GM23248 (cell line): ENCODE data around the gene WBP2NL. TPM values are rescaled to one million over a fixed set of nuclear protein-coding genes. Genes with fewer than 3 reads are reported as not detected.

Experiments
- DNase-seq: peaks from one replicate; pipeline ENCODE4 v3.0.0-alpha.2; 2015
- H2AFZ ChIP-seq: fragments of 200-600 bp; sonication (generic); 2 replicates; pipeline ENCODE4 v1.6.1; 2016; ENCODE audit warnings: antibody characterized with exemption
- H3F3A ChIP-seq: fragments of 200-600 bp; sonication (generic); 2 replicates; pipeline ENCODE4 v1.6.1; 2016; ENCODE audit warnings: mild to moderate bottlenecking, antibody characterized with exemption, mixed run types; ENCODE audit not compliant: insufficient read depth
- H3K27ac ChIP-seq: fragments of 200-600 bp; sonication (generic); 2 replicates; pipeline ENCODE4 v1.5.1; 2016; ENCODE audit warnings: mild to moderate bottlenecking
- H3K27me3 ChIP-seq: fragments of 200-600 bp; sonication (generic); replicated peaks from 2 replicates; pipeline ENCODE4 v1.6.1; 2016; ENCODE audit warnings: mild to moderate bottlenecking; ENCODE audit not compliant: insufficient read depth
- H3K36me3 ChIP-seq: fragments of 200-600 bp; sonication (generic); 2 replicates; pipeline ENCODE4 v1.6.1; 2016; ENCODE audit warnings: low read depth, mild to moderate bottlenecking
- H3K4me1 ChIP-seq: fragments of 200-600 bp; sonication (generic); 2 replicates; pipeline ENCODE4 v1.6.1; 2016; ENCODE audit warnings: mild to moderate bottlenecking; ENCODE audit not compliant: insufficient read depth
- H3K4me2 ChIP-seq: fragments of 200-600 bp; sonication (generic); one replicate; pipeline ENCODE4 v1.6.1; 2016; ENCODE audit warnings: mild to moderate bottlenecking; ENCODE audit not compliant: unreplicated experiment
- H3K4me3 ChIP-seq: fragments of 200-600 bp; sonication (generic); 2 replicates; pipeline ENCODE4 v1.5.1; 2016; ENCODE audit warnings: mild to moderate bottlenecking
- H3K79me2 ChIP-seq: fragments of 200-600 bp; sonication (generic); 2 replicates; pipeline ENCODE4 v1.6.1; 2016; ENCODE audit warnings: mild to moderate bottlenecking; ENCODE audit not compliant: insufficient read depth
- H3K9ac ChIP-seq: fragments of 200-600 bp; sonication (generic); 2 replicates; pipeline ENCODE4 v1.6.1; 2016; ENCODE audit warnings: mild to moderate bottlenecking
- H3K9me2 ChIP-seq: fragments of 200-600 bp; sonication (generic); 2 replicates; pipeline ENCODE4 v1.6.1; 2016; ENCODE audit warnings: mixed run types, mild to moderate bottlenecking, moderate library complexity; ENCODE audit not compliant: insufficient read depth
- H3K9me3 ChIP-seq: fragments of 200-600 bp; sonication (generic); one replicate; pipeline ENCODE4 v1.6.1; 2017; ENCODE audit warnings: low read depth
- H4K20me1 ChIP-seq: fragments of 200-600 bp; sonication (generic); 2 replicates; pipeline ENCODE4 v1.6.0; 2016; ENCODE audit not compliant: insufficient read depth
- EZH2 ChIP-seq: fragments of 200-600 bp; sonication (generic); IDR thresholded peaks from 2 replicates; pipeline ENCODE4 v1.6.1; 2018; ENCODE audit warnings: antibody characterized with exemption, mild to moderate bottlenecking; ENCODE audit not compliant: insufficient read depth, poor library complexity, severe bottlenecking
- EZH2phosphoT487 ChIP-seq: fragments of 200-600 bp; sonication (generic); IDR thresholded peaks from 2 replicates; pipeline ENCODE4 v1.6.1; 2018; ENCODE audit warnings: antibody characterized with exemption, moderate library complexity, mild to moderate bottlenecking, low read depth; ENCODE audit not compliant: insufficient read depth
- WGBS, 2 experiments: methylation state at CpG; one replicate each; pipeline ENCODE4 v1.1.6; 2015 to 2017; ENCODE audit warnings: low lambda C conversion rate in 2 of 2, low coverage in 1 of 2; ENCODE audit errors: missing lambda C conversion rate in 2 of 2; 5-methylcytosine and 5-hydroxymethylcytosine counted together
- in situ Hi-C: fragments of 300-500 bp; cut with MboI; formaldehyde crosslinking; loops from 2 replicates; pipeline ENCODE4 v1.15.0; 2020
- polyA plus RNA-seq: library from polyadenylated mRNA; unstranded; fragments of >200 nt; fragmentation: Nextera tagmentation; extraction: Ambion mirVana; gene quantifications from 2 replicates; pipeline ENCODE4 v1.2.1, GENCODE V29; 2016
- total RNA-seq: library from RNA; depleted of rRNA; stranded (reverse); fragments of >200 nt; shearing (Covaris generic); gene quantifications from 2 replicates; pipeline ENCODE4 v1.2.3, GENCODE V29; 2014

The WBP2NL gene
- total and polyA plus RNA-seq, 2 experiments from 2014 or later = 0.14 to 0.43 TPM

DNA sequence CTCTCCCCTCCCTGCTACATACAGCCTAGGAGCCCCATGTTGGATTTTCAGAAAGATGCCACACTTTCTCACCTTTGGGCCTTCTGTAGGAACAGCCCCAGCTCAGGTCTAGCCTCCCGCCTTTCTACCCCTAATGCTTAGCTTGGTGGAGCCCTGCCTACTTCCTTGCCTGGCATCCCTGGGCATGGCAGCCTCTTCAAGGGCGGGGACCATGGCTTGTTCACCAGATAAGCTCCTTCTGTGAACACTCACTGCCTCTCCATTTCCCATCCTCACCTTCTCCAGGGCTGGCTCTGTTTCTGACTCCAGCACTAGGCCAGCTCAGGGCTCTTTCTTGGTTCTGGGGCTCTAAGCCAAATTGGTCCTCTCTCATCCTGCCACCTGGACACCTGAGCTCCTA lies 28.0 kb upstream of the WBP2NL start:
- H3F3A ChIP-seq = peaks cover 4% of the 10 kb centered on the region; the same call in 1 of the 2 replicates
- H3K79me2 ChIP-seq = no peaks in the 10 kb centered on the region
- no peaks in the 10 kb centered on the region for H4K20me1 ChIP-seq
- DNase-seq = no peak
- H3K9ac ChIP-seq = no peak overlapping the region
- peaks cover 19% of the 10 kb centered on the region for H3K27me3 ChIP-seq
- H3K9me2 ChIP-seq = no peaks in the 10 kb centered on the region
- TF ChIP-seq EZH2phosphoT487 = no peak
- no peak for TF ChIP-seq EZH2
- H2AFZ ChIP-seq = no peak overlapping the region
- H3K9me3 ChIP-seq = no peaks in the 10 kb centered on the region
- no peak overlapping the region for H3K4me2 ChIP-seq
- no peak overlapping the region for H3K4me3 ChIP-seq
- no peaks in the 10 kb centered on the region for H3K36me3 ChIP-seq
- no peak overlapping the region for H3K27ac ChIP-seq
- no peaks in the 10 kb centered on the region for H3K4me1 ChIP-seq
- 45 to 56% methylated on average over 2 of the region's 2 CpGs for WGBS, 2 experiments
- in situ Hi-C loops = no loop called here

DNA sequence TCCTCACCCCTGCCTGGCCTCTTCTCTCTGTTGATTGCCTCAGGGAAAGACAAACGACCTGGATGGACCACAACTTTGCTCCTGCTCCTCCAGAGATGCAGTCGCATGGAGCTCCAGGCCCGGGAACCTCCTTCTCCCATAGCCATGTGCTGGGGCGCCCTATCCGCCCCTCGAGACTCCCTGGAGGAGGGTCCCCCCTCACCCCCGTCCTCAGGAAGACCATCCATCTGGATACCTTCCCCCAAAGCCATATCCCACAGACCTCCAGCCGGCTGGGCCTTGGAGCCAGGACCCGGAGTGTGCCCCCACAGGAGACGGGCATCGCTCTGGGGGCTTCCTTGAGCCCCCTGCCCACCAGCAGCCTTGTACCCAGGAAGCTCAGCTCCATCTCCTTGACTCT lies 27.2 kb upstream of the WBP2NL start:
- in situ Hi-C loops = no loop called here
- peaks cover 4% of the 10 kb centered on the region; the same call in 1 of the 2 replicates for H3F3A ChIP-seq

DNA sequence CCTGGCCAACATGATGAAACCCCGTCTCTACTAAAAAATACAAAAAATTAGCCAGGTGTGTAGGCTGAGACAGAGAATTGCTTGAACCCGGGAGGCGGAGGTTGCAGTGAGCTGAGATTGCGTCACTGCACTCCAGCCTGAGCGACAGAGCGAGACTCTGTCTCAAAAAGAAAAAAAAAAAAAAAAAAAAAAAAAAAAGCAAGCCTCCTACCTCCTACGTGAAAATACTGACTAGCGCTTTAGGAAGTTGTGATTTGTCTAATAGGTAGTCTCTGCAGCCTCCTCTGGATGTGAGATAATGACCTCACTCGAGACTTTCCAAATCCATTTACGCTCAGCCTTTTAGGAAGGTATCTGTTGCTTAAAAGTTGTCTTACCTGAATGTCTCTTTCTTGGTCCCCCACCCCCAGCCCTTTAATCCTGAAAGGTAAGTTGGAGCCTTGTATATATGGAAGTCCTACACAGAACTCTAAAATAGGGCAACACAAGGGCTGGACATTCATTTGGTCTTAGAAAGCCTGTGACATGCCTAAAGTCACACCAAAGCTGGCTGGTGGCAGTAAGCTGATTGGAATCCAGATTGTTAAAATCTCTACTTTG lies 23.8 kb upstream of the WBP2NL start:
- in situ Hi-C loops = no loop called here
- no peaks in the 10 kb centered on the region for H3K9me2 ChIP-seq
- no peak for DNase-seq

More for the DNA sequence above, 27.2 kb upstream of the WBP2NL start:
- Histone ChIP-seq H3K9ac (no peak overlapping the region), H3K79me2 (no peaks in the 10 kb centered on the region), H3K9me2 (no peaks in the 10 kb centered on the region), H3K27ac (no peak overlapping the region), H3K36me3 (no peaks in the 10 kb centered on the region), H4K20me1 (no peaks in the 10 kb centered on the region), H3K27me3 (peaks cover 27% of the 10 kb centered on the region), H3K4me2 (no peak overlapping the region), H3K4me3 (no peak overlapping the region), H3K4me1 (0 out of 2 replicates have a peak, but pooled peaks cover 3% of the 10 kb centered on the region), H2AFZ (no peak overlapping the region), H3K9me3 (no peaks in the 10 kb centered on the region)
- 56 to 68% methylated on average over 11 of the region's 11 CpGs for WGBS, 2 experiments
- DNase-seq = no peak
- TF ChIP-seq EZH2 (no peak), EZH2phosphoT487 (no peak)

DNA sequence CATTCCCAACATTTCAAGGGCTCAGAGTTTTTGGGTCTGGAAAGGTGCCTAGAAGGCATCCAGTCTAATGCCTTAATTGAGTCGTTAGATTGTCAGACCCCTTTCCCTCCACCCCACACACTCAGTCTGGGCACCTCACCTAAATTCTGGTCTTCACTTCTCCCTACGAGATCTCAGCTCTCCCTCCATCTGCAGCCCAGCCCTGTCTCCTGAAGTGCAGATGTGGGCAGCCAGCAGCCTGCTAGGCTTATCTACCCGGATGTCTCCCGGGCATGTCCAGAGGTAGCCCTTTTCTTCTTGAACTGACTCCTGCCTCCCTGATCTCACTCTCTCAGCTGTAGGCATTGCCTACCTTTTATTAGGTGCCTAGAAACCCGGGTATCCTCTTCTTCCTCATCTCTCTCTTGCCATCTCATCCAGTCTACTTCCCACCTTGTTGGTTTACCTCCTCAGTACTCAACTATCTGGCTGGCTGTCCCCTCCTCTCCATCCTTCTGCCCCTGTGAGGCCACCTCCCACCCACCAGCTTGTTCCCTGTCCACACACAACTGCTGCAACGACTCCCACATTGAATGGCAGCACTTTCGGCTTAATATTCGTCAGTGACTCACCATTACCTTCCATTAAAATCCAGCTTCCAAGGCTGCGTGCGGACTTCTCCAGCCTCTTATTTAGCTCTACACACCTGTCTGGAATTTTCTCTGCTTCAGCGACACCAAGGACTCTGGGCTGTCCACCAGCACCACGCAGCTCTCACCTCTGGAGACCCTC lies 23.1 kb upstream of the WBP2NL start:
- no peaks in the 10 kb centered on the region for H4K20me1 ChIP-seq
- WGBS, 2 experiments = 34 to 46% methylated on average over 12 of the region's 12 CpGs
- H3K4me1 ChIP-seq = 0 out of 2 replicates have a peak, but pooled peaks cover 4% of the 10 kb centered on the region
- no peaks in the 10 kb centered on the region for H3K9me3 ChIP-seq
- H3F3A ChIP-seq = no peaks in the 10 kb centered on the region
- no peak for DNase-seq
- H3K4me3 ChIP-seq = no peak overlapping the region
- no peaks in the 10 kb centered on the region for H3K9me2 ChIP-seq
- in situ Hi-C loops = no loop called here
- H3K27ac ChIP-seq = no peak overlapping the region
- no peak overlapping the region for H3K9ac ChIP-seq
- H3K79me2 ChIP-seq = no peaks in the 10 kb centered on the region
- no peak overlapping the region for H2AFZ ChIP-seq
- no peaks in the 10 kb centered on the region for H3K36me3 ChIP-seq
- H3K27me3 ChIP-seq = peaks cover 41% of the 10 kb centered on the region
- no peak for TF ChIP-seq EZH2
- no peak for TF ChIP-seq EZH2phosphoT487
- H3K4me2 ChIP-seq = no peak overlapping the region

More for the DNA sequence above, 23.8 kb upstream of the WBP2NL start:
- Histone ChIP-seq H3K9ac (no peak overlapping the region), H3K27ac (no peak overlapping the region), H3F3A (no peaks in the 10 kb centered on the region), H3K27me3 (peaks cover 41% of the 10 kb centered on the region), H3K4me2 (no peak overlapping the region), H3K36me3 (no peaks in the 10 kb centered on the region), H2AFZ (no peak overlapping the region), H3K4me3 (no peak overlapping the region), H3K9me3 (no peaks in the 10 kb centered on the region), H4K20me1 (no peaks in the 10 kb centered on the region), H3K4me1 (0 out of 2 replicates have a peak, but pooled peaks cover 4% of the 10 kb centered on the region), H3K79me2 (no peaks in the 10 kb centered on the region)
- 63 to 71% methylated on average over 9 to 10 of the region's 10 CpGs for WGBS, 2 experiments
- TF ChIP-seq EZH2phosphoT487 = no peak
- TF ChIP-seq EZH2 = no peak
